Activated CD4-positive, alpha-beta T cell treated with anti-CD3 and anti-CD28 coated beads for 24 hours (primary cell): ENCODE measurements around the gene ZNF775.

Experiments
- DNase-seq, 2 donors: peaks; one replicate each; pipeline ENCODE4 v3.0.0-alpha.2; 2020; ENCODE audit warnings: low read depth in 2 of 2

The ZNF775 gene

GRCh38 chr7:150345012-150345411, 34.1 kb upstream of the ZNF775 start:
- DNase-seq, result no peak

- DNase-seq, result no peak
Measured at GRCh38 chr7:150346922-150347321, 32.2 kb upstream of the ZNF775 start.

- DNase-seq, result no peak
Measured at GRCh38 chr7:150351587-150352194, 27.4 kb upstream of the ZNF775 start.

GRCh38 chr7:150355666-150356059, 23.5 kb upstream of the ZNF775 start:
- DNase-seq, result no peak

GRCh38 chr7:150356265-150356897, 22.7 kb upstream of the ZNF775 start:
- DNase-seq, result no peak

- DNase-seq, result peak; percentile 37 to 39
Measured at GRCh38 chr7:150357270-150357669, 21.9 kb upstream of the ZNF775 start.

GRCh38 chr7:150357771-150358427, 21.2 kb upstream of the ZNF775 start:
- no peak for DNase-seq

- DNase-seq, result no peak
Measured at GRCh38 chr7:150358433-150358832, 20.7 kb upstream of the ZNF775 start.

- DNase-seq, result no peak
Measured at GRCh38 chr7:150358988-150359621, 20.0 kb upstream of the ZNF775 start.

GRCh38 chr7:150359622-150360362, 19.3 kb upstream of the ZNF775 start:
- DNase-seq, result no peak

GRCh38 chr7:150360363-150361058, 18.6 kb upstream of the ZNF775 start:
- DNase-seq, result no peak

GRCh38 chr7:150361402-150361801, 17.7 kb upstream of the ZNF775 start:
- no peak for DNase-seq

GRCh38 chr7:150361807-150362621, 17.1 kb upstream of the ZNF775 start:
- DNase-seq, result no peak

GRCh38 chr7:150363370-150363769, 15.8 kb upstream of the ZNF775 start:
- DNase-seq, result no peak

- no peak for DNase-seq
Measured at GRCh38 chr7:150363872-150364271, 15.3 kb upstream of the ZNF775 start.

GRCh38 chr7:150365194-150365593, 13.9 kb upstream of the ZNF775 start:
- no peak for DNase-seq

GRCh38 chr7:150365673-150366398, 13.3 kb upstream of the ZNF775 start:
- DNase-seq, result no peak

- no peak for DNase-seq
Measured at GRCh38 chr7:150367677-150368095, 11.4 kb upstream of the ZNF775 start.

GRCh38 chr7:150368096-150368883, 10.8 kb upstream of the ZNF775 start, which contains the start of gene REPIN1:
TSS of gene REPIN1 (plus strand) at chr7:150368822. CDS start at chr7:150369712, 890 bp downstream.
- peak; percentile 65 to 72 for DNase-seq
